ENCODE results near the gene TSPAN32.

DNA sequence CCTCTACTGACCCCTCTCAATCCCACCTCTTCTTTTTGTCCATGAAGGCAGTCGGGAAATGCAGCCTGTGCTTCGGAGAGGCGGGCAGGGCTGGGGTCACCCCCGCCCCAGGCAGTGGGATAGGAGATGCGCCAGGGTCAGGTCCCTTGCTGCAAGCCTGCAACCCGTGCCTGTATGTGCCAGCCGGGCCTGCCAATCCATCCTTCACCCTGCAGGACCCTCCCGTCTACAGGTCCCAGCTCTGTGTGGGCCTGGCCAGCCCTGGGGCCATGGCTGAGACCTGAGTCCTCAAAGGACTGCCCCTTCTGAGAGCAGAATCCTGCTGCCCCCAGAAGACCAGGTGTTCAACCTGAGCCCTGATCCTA is 42.4 kb upstream of the TSPAN32 start:
- TF ChIP-seq POLR2A (IDR thresholded peaks at IDR 0.05), result no peak
- TF ChIP-seq, protein P1, sequence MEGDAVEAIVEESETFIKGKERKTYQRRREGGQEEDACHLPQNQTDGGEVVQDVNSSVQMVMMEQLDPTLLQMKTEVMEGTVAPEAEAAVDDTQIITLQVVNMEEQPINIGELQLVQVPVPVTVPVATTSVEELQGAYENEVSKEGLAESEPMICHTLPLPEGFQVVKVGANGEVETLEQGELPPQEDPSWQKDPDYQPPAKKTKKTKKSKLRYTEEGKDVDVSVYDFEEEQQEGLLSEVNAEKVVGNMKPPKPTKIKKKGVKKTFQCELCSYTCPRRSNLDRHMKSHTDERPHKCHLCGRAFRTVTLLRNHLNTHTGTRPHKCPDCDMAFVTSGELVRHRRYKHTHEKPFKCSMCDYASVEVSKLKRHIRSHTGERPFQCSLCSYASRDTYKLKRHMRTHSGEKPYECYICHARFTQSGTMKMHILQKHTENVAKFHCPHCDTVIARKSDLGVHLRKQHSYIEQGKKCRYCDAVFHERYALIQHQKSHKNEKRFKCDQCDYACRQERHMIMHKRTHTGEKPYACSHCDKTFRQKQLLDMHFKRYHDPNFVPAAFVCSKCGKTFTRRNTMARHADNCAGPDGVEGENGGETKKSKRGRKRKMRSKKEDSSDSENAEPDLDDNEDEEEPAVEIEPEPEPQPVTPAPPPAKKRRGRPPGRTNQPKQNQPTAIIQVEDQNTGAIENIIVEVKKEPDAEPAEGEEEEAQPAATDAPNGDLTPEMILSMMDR (IDR thresholded peaks at IDR 0.05 in 4 of 5, conservative IDR thresholded peaks at IDR 0.05 in 1 of 5), result no peak
